RCC 7860 (cell line): ENCODE data around the gene MIPEP.
"Not testable (repeated sequence)": the region's sequence is repeated elsewhere in the genome, so short reads cannot be mapped to it uniquely, and the experiment has no call there.

Experiments
- DNase-seq: peaks from one replicate; pipeline ENCODE4 v3.0.0-alpha.2; 2015; ENCODE audit warnings: low spot score
- FAIRE-seq: peaks from 2 replicates; lab custom pipeline; 2012; peaks lifted over from hg19 to GRCh38; lab: Jason Lieb, UNC

The MIPEP gene

GRCh38 chr13:23888658-23889614 is at the start of gene MIPEP:
TSS of gene MIPEP (minus strand) at chr13:23889400. CDS start at chr13:23889320, 80 bp downstream.
- DNase-seq (peak; percentile 84), FAIRE-seq (no peak)

DNA sequence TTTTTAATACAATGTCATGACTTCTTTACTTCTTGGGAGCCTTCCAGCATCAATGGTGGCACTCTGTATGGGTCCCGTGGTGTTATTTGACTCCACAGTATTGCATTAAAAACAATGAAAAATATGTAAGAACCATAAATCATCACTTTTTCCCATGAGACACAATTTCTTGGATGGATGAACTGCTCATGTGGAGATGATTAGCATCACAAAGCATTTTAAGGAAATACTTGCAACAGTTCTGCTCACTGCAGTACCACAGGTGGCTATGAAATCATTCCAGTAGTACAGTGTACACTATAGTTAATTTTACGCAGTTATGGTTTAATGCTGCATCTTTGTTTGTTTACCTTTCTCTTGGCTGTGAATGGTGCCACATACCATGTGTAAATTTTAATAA is 45.3 kb upstream of the MIPEP start:
- DNase-seq: no peak

GRCh38 chr13:23928985-23929384 is 39.8 kb upstream of the MIPEP start:
- FAIRE-seq: peak; percentile 60
- DNase-seq: peak; percentile 69

More for the DNA sequence above, 45.3 kb upstream of the MIPEP start:
- no peak for FAIRE-seq

DNA sequence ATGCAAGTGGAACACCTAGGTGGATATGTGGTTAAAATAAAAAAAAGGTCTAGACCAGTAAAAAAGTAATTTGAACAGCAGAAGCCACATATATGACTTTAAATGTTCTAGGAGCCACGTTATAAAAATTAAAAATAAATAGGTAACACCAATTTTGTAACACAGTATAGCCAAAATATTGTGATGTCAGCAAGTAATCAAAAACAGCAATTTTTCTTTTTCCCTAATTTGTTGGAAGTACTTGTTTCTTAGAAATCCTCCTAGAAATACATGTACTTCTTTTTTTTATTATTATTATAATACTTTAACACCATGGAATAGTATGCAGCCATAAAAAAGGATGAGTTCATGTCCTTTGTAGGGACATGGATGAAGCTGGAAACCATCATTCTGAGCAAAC is 33.8 kb upstream of the MIPEP start:
- FAIRE-seq: no peak
- DNase-seq: no peak

DNA sequence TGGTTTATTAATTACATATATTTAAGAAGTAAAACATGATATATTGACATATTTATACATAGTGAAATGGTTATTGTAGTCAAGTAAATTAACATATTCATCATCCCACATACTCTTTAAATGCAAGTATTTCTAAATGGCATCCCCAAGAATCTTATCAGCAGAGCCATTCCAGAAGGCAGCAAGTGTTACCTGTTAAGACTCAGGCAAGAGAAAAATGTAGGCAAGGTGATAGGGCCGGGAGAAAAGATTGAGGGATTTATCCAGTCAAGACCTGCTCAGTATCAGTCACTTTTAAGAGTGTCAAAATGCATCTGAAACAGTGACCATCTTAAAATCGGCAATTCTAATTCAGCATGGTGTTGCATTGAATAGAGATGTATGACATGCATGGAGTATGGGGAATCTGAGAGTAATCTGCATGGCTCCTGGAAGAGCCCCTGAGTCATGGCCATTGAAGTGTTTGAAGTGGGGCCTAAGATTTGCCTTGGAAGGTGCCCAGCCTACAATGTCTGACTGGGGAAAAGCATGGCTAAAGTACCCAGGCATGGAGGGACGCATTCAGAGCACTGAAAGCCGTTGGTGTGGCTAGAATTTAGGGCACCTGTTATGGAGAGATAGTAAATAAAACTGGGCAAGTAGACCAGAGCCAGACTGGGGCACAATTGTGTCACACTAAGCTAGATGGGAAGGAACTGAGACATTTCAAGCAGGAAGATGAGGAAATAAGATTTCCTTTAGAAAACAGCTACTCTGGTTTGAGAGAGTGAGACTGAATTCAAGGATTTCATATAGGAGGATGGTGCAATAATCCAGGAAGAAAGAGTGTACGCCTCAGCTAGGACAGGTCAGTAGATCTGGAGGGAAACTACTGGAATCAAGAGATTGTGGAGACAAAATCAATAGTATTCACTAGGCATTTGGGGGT is 33.1 kb upstream of the MIPEP start:
- FAIRE-seq (no peak), DNase-seq (no peak)

DNA sequence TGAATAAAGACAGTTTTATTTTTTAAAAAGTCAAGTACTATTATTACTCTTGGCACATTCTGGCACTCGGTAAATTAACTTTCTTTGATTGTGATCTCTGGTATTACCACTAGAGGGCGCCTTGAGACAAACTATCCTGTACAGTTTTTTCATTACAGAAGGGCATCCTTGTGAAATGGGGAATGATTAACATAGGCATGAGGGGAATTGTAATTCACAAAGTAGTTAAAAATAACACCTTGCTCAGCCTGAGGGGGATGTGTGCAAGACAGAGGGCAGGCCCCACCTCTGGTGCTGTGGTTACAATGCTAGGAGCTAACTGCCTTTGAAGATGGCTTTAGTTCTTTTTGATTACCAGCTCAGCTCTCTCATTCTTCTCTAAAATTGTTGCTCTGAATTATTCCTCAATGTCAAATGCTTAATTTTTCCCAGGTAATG is 32.3 kb upstream of the MIPEP start:
- FAIRE-seq (peak; percentile 81), DNase-seq (peak; percentile 14)

DNA sequence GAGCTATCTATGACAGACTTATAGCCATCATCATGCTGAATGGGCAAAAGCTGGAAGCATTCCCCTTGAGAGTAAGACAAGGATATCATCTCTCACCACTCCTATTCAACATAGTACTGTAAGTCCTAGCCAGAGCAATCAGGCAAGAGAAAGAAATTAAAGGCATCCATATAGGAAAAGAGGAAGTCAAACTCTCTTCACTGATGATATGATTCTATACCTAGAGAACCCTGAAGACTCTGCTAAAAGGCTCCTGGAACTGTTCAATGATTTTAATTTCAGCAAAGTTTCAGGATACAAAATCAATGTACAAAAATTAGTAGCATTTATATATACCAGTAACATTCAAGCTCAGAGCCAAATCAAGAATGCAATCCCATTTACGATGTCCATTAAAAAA is 29.8 kb upstream of the MIPEP start:
- DNase-seq: no peak
- no peak for FAIRE-seq

- no peak for FAIRE-seq
- DNase-seq: no peak
Measured at GRCh38 chr13:23918208-23918607, 29.0 kb upstream of the MIPEP start.

GRCh38 chr13:23915308-23915707 is 26.1 kb upstream of the MIPEP start:
- FAIRE-seq: no peak
- no peak for DNase-seq

- no peak for DNase-seq
- FAIRE-seq: no peak
Measured at GRCh38 chr13:23912469-23912868, 23.3 kb upstream of the MIPEP start.

DNA sequence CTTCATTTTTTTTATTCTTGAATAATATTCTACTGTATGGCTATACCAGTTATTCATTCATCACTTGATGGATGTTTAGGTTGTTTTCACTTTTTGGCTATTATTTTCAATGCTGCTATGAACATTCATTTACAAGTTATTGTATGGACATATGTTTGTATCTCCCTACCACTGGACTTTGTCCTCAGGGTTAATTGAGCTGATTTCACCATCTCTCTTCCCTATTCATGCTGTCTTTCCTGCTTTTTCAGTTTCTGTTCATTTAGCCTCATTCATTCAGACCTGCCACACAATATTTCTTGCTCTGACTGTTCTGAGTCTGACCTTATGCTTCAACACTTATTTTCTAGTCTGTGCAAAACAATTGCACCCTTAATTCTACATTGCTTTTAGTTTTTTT is 20.4 kb upstream of the MIPEP start:
- FAIRE-seq: no peak

GRCh38 chr13:23905766-23906165 is 16.6 kb upstream of the MIPEP start:
- FAIRE-seq: no peak
- DNase-seq: no peak

More for the DNA sequence above, 20.4 kb upstream of the MIPEP start:
- DNase-seq: no peak

DNA sequence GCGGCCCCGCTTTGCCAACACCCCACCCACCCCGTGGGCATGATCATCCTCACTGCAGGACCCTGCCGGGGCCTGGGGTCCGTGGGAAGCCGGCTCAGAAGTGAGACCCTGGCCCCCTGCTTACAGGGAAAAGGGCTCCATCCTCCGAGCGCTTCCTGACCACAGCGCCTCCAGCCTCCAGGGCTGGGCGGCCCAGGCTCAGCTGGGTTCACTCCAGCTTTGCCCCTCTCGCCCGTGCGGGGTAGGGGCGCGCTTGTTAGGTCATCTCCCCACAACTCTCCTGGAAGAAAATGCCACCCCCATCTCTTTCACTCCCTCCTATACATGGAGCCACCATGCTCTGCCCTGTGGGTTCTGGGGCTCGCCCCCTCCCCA is 14.7 kb upstream of the MIPEP start:
- no peak for DNase-seq
- FAIRE-seq: no peak

GRCh38 chr13:23902975-23903905 is 14.0 kb upstream of the MIPEP start:
- FAIRE-seq (no peak), DNase-seq (no peak)

DNA sequence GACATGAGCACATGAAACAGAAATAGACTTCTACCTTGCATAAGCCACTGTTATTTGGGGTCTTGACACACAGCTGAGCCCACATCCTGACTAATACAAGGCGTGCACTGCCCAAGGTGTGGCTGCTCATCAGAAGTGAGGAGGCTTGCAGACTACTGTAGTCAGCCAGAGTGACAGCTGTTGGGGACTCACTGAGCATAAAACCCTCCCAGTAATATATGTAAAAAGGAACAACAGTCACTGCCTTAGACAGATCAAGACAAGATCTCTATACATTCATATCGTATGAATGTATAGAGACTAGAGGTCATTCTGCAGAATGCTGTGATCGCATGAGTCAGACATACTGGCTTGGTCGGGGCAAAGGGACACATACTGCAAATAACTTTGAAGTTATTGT is 12.2 kb upstream of the MIPEP start:
- no peak for DNase-seq
- FAIRE-seq: no peak

GRCh38 chr13:23899555-23899954 is 10.4 kb upstream of the MIPEP start:
- FAIRE-seq: peak; percentile 26

GRCh38 chr13:23898101-23898500 is 8.9 kb upstream of the MIPEP start:
- FAIRE-seq: no peak
- DNase-seq: no peak

More at GRCh38 chr13:23899555-23899954, 10.4 kb upstream of the MIPEP start:
- no peak for DNase-seq

DNA sequence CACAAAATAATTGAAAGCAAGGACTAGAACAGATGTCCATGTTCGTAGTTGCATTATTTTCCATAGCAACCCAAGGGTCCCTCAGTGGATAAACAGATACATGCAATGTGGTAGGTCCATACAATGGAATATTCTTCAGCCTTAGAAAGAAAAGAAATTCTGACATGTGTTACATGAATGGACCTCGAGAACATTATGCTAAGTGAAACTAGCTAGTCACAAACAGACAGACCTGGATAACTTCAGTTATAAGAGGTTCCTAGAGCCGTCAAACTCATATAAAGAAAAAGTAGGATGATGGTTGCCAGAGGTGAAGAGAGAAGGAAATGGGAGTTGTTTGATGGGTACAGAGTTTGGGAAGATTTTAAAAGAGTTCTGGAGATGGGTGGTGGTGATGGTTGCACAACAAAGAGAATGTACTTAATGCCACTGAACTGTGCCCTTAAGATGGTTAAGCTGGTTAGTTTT is 8.3 kb upstream of the MIPEP start, which contains the start of gene C1QTNF9B:
Gene C1QTNF9B, minus strand, starts transcription at position 51 of the 468 bp plus-strand sequence.
- FAIRE-seq, DNase-seq: not testable (repeated sequence)

DNA sequence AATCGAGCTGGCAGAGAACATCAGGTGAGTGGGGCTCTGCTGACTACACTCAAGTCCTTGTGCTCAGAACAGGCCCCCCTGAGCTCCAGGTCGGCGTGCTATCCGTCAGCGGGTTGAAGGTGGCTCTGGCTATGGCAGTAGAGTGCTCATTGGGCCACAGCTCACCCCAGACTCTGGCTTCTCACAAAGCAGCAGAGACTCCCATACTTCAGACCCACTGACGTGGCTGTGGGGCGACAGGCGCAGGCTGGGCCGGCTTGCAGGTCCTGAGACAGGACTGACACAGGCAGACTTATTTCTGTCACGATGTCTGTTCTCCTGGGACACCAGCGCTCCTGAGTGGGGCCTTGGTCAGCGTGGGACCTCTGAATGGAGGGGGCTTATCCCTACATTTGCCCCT is 5.5 kb upstream of the MIPEP start:
- FAIRE-seq, DNase-seq: not testable (repeated sequence)

DNA sequence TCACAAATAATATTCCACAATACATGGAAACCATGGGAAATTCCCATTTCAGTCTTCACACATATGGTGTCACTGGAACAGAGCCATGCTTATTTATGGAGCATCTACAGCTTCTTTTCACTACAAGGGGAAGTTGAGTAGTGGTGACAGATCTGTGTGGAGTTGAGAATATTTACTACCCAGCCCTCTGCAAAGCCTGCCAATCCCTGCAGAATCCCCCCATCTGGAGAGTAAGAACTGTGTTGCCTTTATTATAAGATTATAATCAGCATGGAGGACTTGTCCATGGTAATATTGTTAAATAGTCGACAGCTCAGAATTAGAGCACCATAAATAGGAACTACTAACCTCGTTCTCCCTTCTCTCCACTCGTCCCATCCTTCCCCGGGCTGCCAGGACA is 4.6 kb upstream of the MIPEP start:
- DNase-seq, FAIRE-seq: not testable (repeated sequence)
